Stimulated activated naive CD4-positive, alpha-beta T cell treated with Interleukin-2 at 50 U/mL for 16 hours (primary cell): Measurements from ENCODE around the gene PCCA.
"Not testable (repeated sequence)": the region's sequence is repeated elsewhere in the genome, so short reads cannot be mapped to it uniquely, and the experiment has no call there.

ENCODE experiments used
- DNase-seq: peaks from one replicate; lab custom pipeline; 2025; lab: John Stamatoyannopoulos, UW

PCCA gene

DNA sequence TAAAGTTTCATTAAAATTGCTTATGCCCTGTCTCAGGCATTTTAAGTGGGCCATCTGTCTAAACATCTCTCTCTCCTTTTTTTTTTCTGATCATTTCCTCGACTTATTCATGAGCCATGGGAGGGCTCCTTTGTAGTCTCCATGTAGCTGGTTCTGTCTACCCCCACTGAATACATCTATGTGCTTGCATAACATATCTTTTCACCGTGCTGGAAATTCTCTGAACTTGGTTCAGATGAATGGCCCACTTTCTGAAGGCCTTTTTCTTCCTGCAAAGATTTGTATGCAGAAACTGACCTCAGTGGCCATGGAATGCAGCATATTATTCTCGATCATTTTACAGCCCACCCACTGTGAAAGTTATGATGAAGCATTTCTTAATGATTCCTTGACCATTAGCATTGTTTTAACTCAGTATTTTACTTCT lies 274.4 kb downstream of the PCCA start:
- no peak for DNase-seq

DNA sequence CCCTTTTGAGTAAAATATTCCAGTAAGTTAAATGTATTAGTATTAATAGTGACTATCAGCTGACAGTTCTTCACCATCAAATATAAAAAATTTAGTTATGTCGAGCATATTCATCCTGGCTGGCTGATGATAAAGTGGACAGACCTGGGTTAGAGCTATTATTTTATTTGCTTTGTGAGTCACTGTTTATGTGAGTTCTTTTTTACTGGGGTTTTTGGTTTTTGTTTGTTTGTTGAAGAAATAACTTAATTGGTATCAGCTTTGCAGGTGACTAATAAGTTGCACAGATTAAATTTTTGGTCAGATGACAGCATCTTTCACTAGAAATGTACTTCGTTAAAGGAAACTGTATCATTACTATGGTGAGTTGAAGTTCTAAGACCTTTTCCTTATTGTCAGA lies 275.0 kb downstream of the PCCA start:
- DNase-seq: no peak

DNA sequence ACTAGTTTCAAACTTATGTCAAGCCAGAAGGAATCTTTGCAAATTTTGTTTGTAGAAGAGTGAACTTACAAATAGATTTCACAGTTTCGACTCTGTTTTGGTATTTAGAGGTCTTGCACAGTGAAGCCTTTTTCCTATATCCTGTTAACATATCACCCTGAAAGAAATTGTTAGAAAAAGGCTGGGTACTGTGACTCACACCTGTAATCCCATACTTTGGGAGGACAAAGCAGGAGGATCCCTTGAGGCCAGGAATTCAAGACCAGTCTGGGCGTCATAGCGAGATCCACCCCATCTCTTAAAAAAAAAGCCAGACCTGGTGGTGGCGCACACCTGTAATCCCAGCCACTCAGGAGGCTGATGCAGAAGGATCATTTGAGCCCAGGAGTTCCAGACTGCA lies 275.7 kb downstream of the PCCA start:
- DNase-seq: no peak

DNA sequence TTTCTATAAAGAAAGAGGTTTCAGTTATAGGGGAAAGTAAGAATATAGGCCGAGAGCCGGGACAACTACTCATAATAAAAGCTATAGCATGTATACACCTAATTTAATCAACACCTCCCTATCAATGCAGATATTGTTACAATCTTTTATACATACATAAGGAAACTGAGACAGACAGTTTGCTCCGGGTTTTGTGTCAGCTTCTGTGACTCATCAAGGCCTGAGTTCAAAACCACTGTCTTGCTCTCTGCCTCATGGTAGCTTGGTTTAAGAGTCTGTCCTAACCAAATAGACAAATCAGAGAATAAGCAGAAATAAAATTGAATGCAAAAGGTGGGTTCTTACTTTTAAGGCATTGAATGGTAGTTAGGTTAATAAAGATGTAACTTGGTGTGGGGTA lies 276.8 kb downstream of the PCCA start:
- DNase-seq: no peak

DNA sequence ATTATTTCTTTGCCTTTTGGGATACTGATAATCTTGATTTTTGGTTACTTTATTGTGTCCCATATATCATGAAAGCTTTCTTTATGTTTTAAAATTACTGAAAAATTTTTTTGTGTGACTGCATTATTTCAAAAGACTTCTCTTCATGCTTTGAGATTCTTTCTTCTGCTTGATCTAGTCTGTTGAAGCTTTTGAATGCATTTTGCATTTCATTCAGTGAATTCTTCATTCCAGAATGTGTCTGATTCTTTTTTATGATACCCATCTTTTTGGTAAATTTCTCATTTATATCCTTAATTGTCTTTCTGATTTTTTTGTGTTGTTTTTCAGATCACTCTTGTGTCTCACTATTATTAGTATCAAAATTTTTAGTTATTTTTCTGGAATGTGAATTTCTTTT lies 289.6 kb downstream of the PCCA start:
- DNase-seq: no peak

DNA sequence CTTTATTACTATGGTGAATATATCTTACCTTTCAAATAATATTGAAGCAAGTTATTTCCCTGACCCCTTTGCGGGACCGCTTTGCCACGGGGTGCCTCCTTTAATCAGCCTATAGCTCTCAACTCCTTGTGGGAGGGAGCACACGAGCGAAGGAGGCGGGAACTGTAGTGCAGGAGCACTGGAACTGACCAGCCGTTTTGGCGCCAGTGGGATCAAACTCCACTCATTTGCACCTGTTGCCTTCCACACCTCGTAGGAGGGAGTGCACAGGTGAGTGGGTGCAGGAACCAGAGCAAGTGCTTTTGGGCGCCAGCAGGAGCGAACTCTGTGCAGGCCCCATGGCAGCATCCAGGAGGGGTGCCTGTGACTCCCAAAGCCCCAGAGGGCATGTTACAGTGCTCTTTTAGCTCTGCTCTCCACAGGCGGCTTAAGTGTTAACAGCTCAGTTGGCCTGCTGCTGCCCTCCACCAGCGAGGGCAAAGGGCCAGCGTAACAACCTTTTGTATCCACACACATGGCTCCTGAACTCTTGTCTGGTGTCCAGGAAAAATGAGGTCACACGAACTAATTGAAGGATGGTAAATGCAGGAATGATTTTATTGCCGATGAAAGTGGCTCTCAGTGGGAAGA lies 292.8 kb downstream of the PCCA start:
- no peak for DNase-seq

DNA sequence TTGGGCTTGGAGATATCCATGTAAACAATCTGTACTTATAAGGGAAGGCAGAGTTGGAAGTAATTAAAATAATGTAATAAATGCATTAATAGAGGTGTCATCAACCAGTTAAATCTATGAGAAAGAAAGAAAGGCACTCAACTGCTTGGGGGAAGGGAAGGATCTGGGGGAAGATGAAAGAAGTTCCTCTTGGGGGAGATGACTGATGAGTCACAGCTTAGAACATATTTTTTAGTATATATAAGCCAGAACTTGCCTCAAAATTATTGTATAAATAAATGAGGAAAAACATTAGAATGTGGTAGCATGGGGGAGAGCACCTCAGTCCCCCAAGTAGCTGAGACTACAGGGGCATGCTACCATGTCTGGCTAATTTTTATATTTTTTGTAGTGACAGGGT lies 293.9 kb downstream of the PCCA start:
- no peak for DNase-seq

DNA sequence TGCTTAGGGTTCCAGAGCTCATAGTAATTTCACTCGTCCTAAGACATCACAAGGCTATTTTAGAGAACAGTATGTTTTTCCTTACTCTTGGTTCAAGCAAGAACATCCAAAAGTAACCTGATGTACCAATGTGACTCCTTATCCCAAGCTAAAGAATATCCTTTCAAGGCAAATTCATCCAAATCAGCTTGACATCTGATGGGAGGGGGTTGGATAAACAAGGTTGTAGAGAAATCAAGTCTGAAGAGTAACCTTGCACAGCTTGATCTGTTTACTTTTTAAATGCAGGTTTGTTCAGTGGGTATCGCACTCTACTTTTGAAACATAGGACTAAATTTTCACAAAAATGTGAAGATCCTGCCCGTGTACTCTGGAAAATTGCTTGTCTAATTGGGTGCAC lies 298.5 kb downstream of the PCCA start:
- no peak for DNase-seq

DNA sequence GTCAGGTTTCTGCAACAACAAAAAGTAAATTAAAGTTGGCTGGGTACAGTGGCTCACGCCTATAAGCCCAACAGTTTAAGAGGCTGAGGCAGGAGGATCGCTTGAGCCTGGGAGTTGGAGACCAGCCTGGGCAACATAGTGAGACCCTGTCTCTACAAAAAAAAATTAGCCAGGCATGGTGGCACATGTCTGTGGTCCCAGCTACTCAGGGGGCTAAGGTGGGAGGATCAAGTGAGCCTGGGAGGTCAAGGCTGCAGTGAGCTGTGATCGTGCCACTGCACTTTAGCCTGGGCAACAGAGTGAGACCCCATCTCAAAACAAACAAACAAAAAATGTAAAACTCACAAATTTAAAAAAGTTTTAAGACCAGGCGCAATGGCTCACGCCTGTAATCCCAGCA lies 299.3 kb downstream of the PCCA start:
- DNase-seq: not testable (repeated sequence)

DNA sequence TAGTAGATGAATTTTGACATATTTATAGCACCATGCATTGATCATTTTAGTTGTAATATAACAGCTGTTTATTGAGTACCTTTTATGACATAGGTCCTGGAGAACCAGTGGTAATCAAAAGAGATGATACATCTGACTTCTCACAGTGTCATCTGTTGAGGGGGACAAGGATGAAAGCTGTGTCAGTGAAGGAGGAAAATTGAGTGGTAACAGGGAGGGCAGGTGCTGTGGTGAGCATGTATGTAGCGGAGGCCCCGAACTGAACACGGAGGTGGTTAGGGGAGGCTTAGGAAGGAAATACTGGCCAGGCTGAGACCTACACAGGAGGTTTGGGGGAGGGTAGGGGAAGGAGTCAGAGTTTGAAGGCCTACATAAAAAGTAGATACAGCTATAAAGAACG lies 300.0 kb downstream of the PCCA start:
- no peak for DNase-seq

DNA sequence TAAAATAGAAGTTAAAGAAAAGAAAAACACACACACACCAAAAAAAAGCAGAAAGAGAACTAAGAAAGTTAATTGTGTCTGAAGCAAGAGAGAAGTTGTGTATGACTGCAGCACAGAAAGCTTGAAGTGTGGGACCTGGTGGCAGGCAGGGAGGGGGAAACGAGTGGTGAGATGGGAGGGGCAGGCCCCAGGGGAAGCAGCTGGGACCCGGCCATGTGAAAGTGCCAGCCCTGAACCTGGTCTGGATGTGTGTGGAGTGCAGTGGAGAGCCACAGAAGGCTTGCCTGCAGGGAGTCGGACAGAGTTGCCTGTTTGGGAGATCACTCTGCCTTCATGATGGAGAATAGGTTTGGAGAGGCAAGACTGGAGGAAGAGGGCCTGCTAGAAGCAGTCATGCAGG lies 300.7 kb downstream of the PCCA start:
- DNase-seq: no peak

DNA sequence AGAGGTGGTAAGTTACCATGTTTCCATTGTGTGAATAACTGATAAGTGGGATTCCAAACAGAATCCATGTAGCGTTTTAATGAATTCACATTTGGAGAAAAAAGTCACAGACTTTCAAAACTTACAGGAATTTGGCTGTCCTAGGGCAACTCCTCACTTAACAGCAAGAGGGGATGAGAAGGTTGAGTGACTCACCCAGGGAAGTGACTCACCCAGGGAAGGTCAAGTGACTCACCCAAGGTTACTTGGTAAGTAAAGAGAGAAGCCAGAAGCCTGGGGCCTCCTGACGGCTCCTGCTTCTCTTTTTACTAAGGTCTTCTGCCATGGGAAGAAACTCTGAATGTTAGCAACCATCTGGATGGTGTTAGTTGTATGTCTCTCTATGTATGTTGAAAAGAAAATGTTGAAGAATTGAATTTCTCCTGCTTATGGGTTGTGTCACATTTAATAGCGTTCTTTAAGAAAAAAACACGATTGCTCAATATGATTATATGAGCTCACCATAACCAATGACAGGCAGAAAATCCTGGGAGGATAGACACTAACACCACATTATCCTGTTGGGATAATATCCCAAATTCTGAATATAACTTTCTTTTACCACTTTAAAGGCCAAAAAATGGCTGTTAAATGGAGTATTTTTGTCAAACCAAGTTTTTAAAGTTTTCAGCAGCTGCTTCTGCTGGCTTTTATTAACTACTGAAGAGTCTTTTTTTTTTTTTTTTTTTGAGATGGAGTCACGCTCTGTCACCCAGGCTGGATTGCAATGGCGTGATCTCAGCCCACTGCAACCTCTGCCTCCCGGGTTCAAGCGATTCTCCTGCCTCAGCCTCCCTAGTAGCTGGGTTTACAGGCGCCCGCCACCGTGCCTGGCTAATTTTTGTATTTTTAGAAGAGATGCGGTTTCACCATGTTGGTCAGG lies 304.1 kb downstream of the PCCA start:
- DNase-seq: peak; percentile 59

DNA sequence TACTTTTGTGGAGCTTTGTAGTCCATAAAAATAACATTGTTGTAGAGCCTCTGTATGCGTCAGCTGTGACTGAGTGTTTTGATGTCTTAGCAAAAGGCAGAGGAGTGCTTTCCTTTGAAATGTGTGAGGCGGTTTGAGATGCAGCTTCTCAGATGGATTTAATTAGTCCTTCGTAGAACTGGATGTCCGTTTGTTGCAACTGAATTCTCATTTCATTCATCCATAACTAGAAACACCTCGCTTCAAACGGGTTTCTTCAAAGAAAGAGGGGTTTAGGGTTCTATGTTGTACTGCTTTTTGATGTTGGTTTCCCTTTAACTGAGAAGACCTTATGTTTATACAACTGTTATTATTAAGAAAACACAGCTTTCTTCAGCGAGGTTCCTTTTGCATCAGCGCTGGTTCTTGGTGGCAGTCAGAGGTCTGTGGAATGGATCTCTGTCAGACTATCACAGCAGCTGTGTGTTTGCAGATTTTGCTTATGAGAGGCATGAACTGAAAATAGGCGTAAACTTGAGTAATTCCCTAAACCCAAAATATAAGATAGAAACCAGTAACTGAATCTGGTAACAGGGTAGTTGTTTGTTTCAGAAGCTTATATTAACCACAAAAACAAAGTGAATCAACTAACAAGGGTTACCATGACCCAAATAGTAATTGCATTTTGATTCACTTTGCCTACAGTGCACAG lies 305.3 kb downstream of the PCCA start:
- peak; percentile 8 for DNase-seq

DNA sequence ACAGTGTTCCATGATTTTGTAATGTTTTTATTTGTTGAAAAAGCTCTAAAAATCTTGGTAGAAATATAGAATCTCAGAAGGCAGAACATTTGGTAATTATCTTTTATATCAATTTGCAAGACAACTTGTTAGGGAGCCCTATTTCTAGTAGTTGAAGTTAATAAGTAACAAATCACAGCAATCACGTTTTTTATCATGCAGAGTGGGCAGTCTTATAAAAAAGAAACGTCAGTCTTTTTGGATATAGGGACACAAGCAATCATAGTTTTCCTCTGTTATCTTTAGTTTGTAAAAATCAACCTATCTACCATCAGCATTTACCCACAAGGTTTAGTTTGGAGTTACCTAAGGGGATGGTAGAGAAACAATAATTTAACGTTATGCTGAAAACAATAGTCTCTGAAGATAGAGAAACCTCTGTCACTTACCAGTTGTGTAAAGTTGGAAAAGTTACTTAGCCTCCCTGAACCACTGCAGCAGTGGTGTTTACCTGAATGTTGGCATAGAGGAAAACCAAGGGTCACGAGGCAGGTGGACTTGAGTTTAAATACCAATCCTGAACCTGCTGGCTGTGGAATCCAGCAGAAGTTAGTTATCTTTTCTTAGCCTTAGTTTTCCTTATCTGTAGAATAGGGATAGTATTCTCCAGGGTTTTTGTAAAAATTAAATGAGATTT lies 306.9 kb downstream of the PCCA start:
- DNase-seq: no peak

DNA sequence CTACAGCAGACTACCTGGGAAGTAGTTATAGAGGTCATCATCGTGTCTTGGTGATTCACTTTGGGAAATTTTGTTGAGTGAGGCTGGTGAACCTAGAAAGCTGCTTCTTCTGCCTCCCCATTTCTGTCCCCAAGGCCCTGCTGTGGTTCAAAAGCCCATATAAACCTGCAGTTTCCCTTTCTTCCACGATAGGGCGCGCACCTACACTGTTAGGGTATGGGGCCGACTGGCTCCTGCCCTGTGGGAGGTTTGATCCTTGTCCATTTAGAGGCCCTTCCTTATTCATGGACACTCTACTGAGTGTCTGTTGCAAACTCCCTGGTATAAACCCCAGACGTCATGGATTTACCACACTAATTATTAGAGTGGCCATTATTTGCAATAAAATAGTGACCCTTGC lies 307.9 kb downstream of the PCCA start:
- no peak for DNase-seq

DNA sequence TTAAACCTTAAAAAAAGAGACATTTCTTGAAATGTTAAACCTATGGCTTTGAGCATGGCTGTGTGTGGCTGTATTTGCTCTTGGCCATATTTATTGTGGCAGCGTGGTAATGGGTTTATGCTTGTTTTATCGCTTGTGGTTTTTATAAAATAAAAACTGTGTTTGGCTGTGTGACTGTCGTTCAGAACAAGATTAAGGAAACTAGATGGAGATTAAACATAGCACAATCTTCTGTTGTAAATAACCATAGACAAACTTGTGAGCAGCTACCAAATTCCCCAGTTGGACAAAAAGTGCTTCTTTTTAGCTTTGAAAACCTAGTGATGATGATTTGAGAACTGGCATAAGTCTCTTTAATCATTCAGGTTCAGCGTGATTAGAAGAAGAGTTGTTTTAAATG lies 308.7 kb downstream of the PCCA start:
- DNase-seq: no peak

DNA sequence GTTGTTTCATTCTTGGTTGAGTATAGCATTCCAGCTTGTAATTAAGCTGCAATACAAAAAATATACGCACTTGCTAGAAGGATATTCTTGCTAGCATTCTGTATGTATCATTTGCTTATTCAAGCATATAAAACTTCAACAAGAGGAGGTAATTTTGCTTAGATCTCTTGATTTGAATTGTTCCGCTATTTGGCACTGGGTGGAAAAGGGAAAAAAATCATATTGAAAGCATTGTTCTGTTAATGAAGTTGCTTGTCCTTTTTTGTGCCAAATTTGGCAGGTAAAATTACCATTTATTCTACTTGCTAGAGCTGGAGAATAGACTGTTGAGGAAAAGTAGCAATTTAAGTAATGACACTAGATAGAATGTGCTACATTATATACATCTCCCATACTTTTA lies 309.5 kb downstream of the PCCA start:
- DNase-seq: no peak

DNA sequence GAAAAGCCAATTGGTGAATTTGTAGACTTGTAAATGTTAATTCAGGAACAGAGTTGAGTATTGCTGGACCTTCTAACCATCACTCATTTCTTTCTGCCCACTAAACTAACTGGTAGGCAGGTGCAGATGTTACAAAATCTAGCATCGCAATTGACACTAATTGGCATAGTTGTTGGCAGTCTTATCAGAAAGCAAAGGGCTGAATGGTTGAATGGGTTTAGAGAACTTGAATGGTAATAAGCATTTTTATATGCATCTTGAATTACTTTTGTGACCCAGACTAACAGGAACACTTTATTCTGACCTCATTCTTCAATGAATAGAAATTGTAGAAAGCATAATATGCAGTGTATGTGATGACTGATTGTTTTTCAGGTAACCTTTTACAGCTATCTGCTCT lies 310.6 kb downstream of the PCCA start:
- no peak for DNase-seq

DNA sequence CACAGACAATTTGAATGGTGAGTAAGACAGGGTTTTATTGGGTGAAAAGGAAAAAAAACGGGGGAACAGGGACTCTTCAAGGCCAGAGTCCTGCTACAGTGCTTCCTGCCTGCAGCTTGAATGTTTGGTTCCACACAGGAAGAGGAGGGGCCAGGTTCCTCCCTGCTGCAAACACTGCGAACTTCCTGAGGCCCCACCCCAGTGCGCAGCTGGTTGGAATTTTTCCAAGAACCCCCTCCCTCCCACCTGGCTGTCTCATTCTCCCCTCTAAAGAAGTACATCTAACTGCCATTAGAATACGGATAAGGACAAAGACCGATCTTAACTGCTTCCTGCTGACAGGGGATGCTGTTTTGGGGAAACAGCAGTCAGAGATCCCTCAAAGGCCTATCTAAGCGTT lies 314.8 kb downstream of the PCCA start:
- DNase-seq: no peak

DNA sequence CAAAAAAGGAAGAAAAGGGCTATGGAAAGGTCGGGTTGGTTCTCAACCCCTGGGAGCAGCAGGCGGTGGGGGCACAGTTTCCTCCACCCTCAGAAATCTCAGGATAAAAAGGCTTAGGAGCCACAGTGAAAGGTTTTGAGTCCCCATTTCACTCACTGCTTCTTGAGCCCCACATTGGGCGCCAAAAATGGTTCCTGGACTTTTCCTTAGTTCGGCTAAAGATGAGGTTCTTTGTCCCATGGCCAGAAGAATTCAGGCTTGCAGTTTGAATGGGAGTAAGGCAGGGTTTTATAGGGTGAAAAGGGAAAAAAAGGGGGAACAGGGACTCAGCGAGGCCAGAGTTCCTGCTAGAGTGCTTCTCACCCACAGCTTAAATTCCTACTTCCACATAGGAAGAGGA lies 320.2 kb downstream of the PCCA start:
- no peak for DNase-seq

DNA sequence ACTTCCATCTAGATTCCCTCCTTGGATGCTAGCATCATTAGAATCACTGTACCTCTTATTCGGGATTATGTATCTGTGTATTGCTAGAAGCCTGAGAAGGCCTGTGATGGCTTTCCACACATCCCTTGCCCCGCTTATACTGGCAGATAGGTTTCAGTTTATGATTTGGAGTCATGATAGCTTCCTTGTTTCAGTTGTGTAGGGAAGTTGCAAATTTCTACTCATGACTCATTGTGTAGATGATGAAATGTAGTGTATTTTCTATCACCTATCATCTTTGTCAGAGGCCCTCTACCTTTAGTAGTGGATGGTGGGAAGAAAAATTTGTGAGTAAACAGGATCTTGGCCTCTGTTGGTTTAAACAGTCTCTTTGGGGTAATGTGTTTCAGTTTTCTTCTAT lies 334.5 kb downstream of the PCCA start:
- DNase-seq: no peak

DNA sequence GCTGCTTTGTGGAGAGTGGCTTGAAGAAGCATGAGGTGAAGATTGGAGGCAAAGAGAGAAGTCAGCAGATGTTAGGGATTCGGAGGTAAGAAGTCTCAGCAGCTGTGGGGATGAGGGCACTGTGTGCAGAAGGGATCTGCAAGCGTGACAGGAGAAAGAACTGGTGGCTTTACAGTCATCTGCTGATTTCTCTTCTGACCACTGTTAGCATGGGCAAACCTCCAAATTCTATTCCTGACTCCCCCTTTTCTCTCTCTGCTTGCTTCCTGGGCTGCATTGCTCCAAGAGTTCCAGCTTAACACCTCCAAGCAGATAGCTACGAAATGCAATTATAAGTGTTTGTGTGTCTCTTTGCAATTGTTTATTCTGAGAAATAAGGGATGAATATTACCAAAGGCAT lies 340.1 kb downstream of the PCCA start:
- DNase-seq: no peak

DNA sequence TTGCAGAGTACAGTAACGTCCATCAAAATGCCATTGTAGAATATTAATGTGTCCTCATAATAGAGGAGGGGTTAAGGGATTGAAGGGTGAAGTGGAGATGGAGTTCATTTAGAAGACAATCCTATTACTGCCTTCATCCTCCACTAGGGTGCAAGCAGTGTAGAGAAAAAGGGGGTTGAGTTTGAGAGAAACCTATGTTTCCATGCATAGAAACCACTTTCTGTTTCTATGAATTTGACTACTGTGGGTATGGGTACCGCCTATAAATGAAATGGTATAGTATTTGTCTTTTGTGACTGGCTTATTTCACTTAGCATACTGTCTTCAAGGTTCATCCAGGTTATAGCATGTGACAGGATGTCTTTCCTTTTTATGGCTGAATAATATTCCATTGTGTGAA lies 343.7 kb downstream of the PCCA start:
- no peak for DNase-seq
